ENCODE results near the gene ZNRF2.

DNA sequence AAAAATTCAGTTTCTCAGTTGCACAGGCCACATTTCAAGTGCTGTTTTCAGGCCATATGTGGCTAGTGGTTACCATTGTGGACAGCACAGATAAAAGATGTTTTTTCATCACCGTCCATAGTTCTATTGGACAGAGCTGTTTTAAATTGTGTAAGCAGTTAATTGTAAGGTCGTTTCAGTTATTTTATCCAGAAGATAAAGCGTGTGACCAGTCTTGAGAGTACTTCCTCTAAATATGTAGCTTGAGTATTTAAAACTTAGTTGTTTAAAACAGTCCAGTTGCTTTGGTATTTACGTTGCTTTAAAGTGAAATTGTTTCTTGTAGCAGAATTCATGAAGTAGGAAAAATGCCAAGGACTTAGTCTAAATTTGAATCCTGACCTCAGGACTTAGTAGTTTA lies 66.9 kb downstream of the ZNRF2 start:
- TF ChIP-seq POLR2A (IDR thresholded peaks at IDR 0.05), result no peak
- TF ChIP-seq, protein P1, sequence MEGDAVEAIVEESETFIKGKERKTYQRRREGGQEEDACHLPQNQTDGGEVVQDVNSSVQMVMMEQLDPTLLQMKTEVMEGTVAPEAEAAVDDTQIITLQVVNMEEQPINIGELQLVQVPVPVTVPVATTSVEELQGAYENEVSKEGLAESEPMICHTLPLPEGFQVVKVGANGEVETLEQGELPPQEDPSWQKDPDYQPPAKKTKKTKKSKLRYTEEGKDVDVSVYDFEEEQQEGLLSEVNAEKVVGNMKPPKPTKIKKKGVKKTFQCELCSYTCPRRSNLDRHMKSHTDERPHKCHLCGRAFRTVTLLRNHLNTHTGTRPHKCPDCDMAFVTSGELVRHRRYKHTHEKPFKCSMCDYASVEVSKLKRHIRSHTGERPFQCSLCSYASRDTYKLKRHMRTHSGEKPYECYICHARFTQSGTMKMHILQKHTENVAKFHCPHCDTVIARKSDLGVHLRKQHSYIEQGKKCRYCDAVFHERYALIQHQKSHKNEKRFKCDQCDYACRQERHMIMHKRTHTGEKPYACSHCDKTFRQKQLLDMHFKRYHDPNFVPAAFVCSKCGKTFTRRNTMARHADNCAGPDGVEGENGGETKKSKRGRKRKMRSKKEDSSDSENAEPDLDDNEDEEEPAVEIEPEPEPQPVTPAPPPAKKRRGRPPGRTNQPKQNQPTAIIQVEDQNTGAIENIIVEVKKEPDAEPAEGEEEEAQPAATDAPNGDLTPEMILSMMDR (IDR thresholded peaks at IDR 0.05), result no peak

Measured in esophagus squamous epithelium (tissue), 4 donors.